Activated gamma-delta T cell treated with Interleukin-2 at 50 U/mL for 16 hours (primary cell): Measurements from ENCODE around the gene PAX2.
"Not testable (repeated sequence)": the region's sequence is repeated elsewhere in the genome, so short reads cannot be mapped to it uniquely, and the experiment has no call there.

ENCODE experiments used
- DNase-seq: peaks from one replicate; pipeline ENCODE4 v3.0.0-alpha.2; 2020

The PAX2 gene

GRCh38 chr10:100744987-100745881, at the start of gene PAX2:
PAX2 (plus strand) TSS chr10:100745582; CDS start chr10:100746261, 679 bp downstream.
- no peak for DNase-seq

- no peak for DNase-seq
Observed at GRCh38 chr10:100696477-100696901, 48.9 kb upstream of the PAX2 start.

- no peak for DNase-seq
Observed at GRCh38 chr10:100697070-100697469, 48.3 kb upstream of the PAX2 start.

- no peak for DNase-seq
Observed at GRCh38 chr10:100697631-100698030, 47.8 kb upstream of the PAX2 start.

GRCh38 chr10:100701704-100702103, 43.7 kb upstream of the PAX2 start:
- DNase-seq: not testable (repeated sequence)

GRCh38 chr10:100705139-100705538, 40.2 kb upstream of the PAX2 start:
- DNase-seq: no peak

GRCh38 chr10:100707261-100707848, 38.0 kb upstream of the PAX2 start:
- DNase-seq: no peak

- DNase-seq: no peak
Observed at GRCh38 chr10:100709146-100710082, 36.0 kb upstream of the PAX2 start.

- DNase-seq: no peak
Observed at GRCh38 chr10:100710151-100710871, 35.1 kb upstream of the PAX2 start.

GRCh38 chr10:100713049-100713858, 32.1 kb upstream of the PAX2 start:
- DNase-seq: no peak

- DNase-seq: no peak
Observed at GRCh38 chr10:100713859-100714565, 31.4 kb upstream of the PAX2 start.

- no peak for DNase-seq
Observed at GRCh38 chr10:100714566-100714950, 30.8 kb upstream of the PAX2 start.

- DNase-seq: no peak
Observed at GRCh38 chr10:100715101-100715444, 30.3 kb upstream of the PAX2 start.

GRCh38 chr10:100715445-100716385, 29.7 kb upstream of the PAX2 start:
- no peak for DNase-seq

- DNase-seq: no peak
Observed at GRCh38 chr10:100717166-100717565, 28.2 kb upstream of the PAX2 start.

GRCh38 chr10:100718197-100718742, 27.1 kb upstream of the PAX2 start:
- no peak for DNase-seq

- DNase-seq: no peak
Observed at GRCh38 chr10:100723180-100723579, 22.2 kb upstream of the PAX2 start.

- no peak for DNase-seq
Observed at GRCh38 chr10:100723770-100724530, 21.4 kb upstream of the PAX2 start.

GRCh38 chr10:100724531-100725027, 20.8 kb upstream of the PAX2 start:
- DNase-seq: no peak
